K562 (cell line): ENCODE results near the gene KIF24. TPM values are rescaled to one million over a fixed set of nuclear protein-coding genes. Genes with fewer than 3 reads are reported as not detected.
A peak's percentile ranks its signal among the peaks of the same experiment; 100 is the strongest.

ENCODE experiments used
- ARHGAP35 ChIP-seq: fragments of 450-650 bp; IDR thresholded peaks from 2 replicates; pipeline ENCODE4 v1.6.1; 2018; ENCODE audit not compliant: partially characterized antibody
- CHD4 ChIP-seq: fragments of 200-600 bp; sonication (generic); IDR thresholded peaks from 3 replicates; pipeline ENCODE4 v1.6.1; 2012; ENCODE audit warnings: low read depth, mild to moderate bottlenecking, mixed read lengths, low read length, inconsistent platforms; ENCODE audit not compliant: insufficient read depth, insufficient replicate concordance, poor library complexity, severe bottlenecking
- FOXM1 ChIP-seq, 2 experiments: fragments of 450-650 bp in 1 of 2; sonication (generic) in 1 of 2; formaldehyde crosslinking in 1 of 2; IDR thresholded peaks; 2 replicates each; pipeline versions ENCODE4 v1.6.1 to v1.9.0; 2017 to 2022; ENCODE audit warnings: low read depth in 2 of 2, mild to moderate bottlenecking in 2 of 2, missing genetic modification reagents in 1 of 2, moderate library complexity in 1 of 2
- KDM2B ChIP-seq: fragments of 250-450 bp; sonication (Bioruptor Pico); IDR thresholded peaks from 2 replicates; pipeline ENCODE4 v1.8.0; 2021; ENCODE audit warnings: mild to moderate bottlenecking, moderate library complexity
- KLF1 ChIP-seq: fragments of 450-650 bp; IDR thresholded peaks from 2 replicates; pipeline ENCODE4 v1.6.1; 2016; ENCODE audit warnings: missing genetic modification characterization, missing compliant biosample characterization
- L3MBTL2 ChIP-seq: fragments of 450-650 bp; IDR thresholded peaks from 2 replicates; pipeline ENCODE4 v1.6.1; 2016; ENCODE audit warnings: mild to moderate bottlenecking, moderate library complexity
- NFATC3 ChIP-seq: fragments of 450-650 bp; IDR thresholded peaks from 2 replicates; pipeline ENCODE4 v1.6.1; 2017; ENCODE audit warnings: mild to moderate bottlenecking
- NR4A1 ChIP-seq, 2 experiments: fragments of 250-450 bp in 1 of 2; fragments of 450-650 bp in 1 of 2; sonication (Bioruptor Pico) in 1 of 2; IDR thresholded peaks; 2 replicates each; pipeline versions ENCODE4 v1.4.0 to v1.6.1; 2016 to 2020; ENCODE audit warnings: mild to moderate bottlenecking in 2 of 2, missing compliant biosample characterization in 1 of 2, missing genetic modification characterization in 1 of 2, moderate library complexity in 1 of 2
- PML ChIP-seq: IDR thresholded peaks from 2 replicates; pipeline ENCODE4 v1.6.1; 2012; ENCODE audit warnings: low read length, inconsistent platforms
- SRSF1 ChIP-seq: fragments of 200-400 bp; formaldehyde crosslinking; IDR thresholded peaks from 2 replicates; pipeline ENCODE4 v1.6.1; 2017; ENCODE audit warnings: mild to moderate bottlenecking, low read depth, low read length, moderate library complexity
- SRSF3 ChIP-seq: fragments of 200-400 bp; formaldehyde crosslinking; IDR thresholded peaks from 2 replicates; pipeline ENCODE4 v1.6.1; 2016; ENCODE audit warnings: mild to moderate bottlenecking, low read length, moderate library complexity; ENCODE audit not compliant: insufficient read depth
- TBL1XR1 ChIP-seq, 2 experiments: IDR thresholded peaks; 2 replicates each; pipeline ENCODE4 v1.6.1; 2012; ENCODE audit warnings: improper control_type of control experiment in 2 of 2, low read length in 2 of 2, mild to moderate bottlenecking in 1 of 2
- YY1 ChIP-seq, 3 experiments: IDR thresholded peaks; 2 replicates each; pipeline ENCODE4 v1.6.1; 2011; ENCODE audit warnings: low read length in 2 of 3, mild to moderate bottlenecking in 2 of 3, moderate library complexity in 2 of 3, borderline replicate concordance in 1 of 3, control low read depth in 1 of 3, low read depth in 1 of 3; ENCODE audit not compliant: insufficient read depth in 3 of 3, insufficient replicate concordance in 2 of 3, control insufficient read depth in 1 of 3, insufficient read length in 1 of 3; ENCODE audit errors: extremely low read depth in 1 of 3
- ZC3H11A ChIP-seq: IDR thresholded peaks from 2 replicates; pipeline ENCODE4 v1.6.1; 2012; ENCODE audit warnings: low read depth, low read length, improper control_type of control experiment
- ZKSCAN1 ChIP-seq: fragments of 150-350 bp; IDR thresholded peaks from 2 replicates; pipeline ENCODE4 v1.6.1; 2016; ENCODE audit warnings: low read depth, low read length
- polyA plus RNA-seq, 8 experiments: library from polyadenylated mRNA; depleted of rRNA in 4 of 8; stranded (reverse) in 5 of 8; unstranded in 3 of 8; fragments of >200 nt; fragmentation: Nextera tagmentation in 2 of 8; fragmentation: Illumina TruSeq in 1 of 8; extraction: Ambion mirVana in 2 of 8; extraction: Trizol in 1 of 8; gene quantifications; 2 replicates each; pipeline versions ENCODE4 v1.2.1 to v1.2.3, GENCODE V29; 2011 to 2014; ENCODE audit warnings: inconsistent platforms in 1 of 8, missing spikeins in 1 of 8
- total RNA-seq, 7 experiments: library from RNA; depleted of rRNA in 6 of 7; stranded (reverse); fragments of >200 nt in 6 of 7; fragmentation: Illumina TruSeq in 2 of 7; extraction: Trizol in 2 of 7; gene quantifications; 2 replicates each; pipeline versions ENCODE4 v1.2.1 to v1.2.3, GENCODE V29; 2011 to 2021; ENCODE audit warnings: low replicate concordance in 1 of 7
- TF ChIP-seq, protein P1 (sequence below): fragments of 250-450 bp; sonication (Bioruptor Pico); IDR thresholded peaks from 2 replicates; pipeline ENCODE4 v1.8.0; 2022; ENCODE audit warnings: moderate library complexity, mild to moderate bottlenecking, inconsistent platforms
- TF ChIP-seq, protein P2 (sequence below): conservative IDR thresholded peaks from 2 replicates; pipeline ENCODE4 v1.6.1; 2011; ENCODE audit warnings: low read depth, mild to moderate bottlenecking, low read length; ENCODE audit not compliant: control insufficient read depth
- TF ChIP-seq, protein P3 (sequence below): fragments of 450-650 bp; formaldehyde crosslinking; IDR thresholded peaks from 2 replicates; pipeline ENCODE4 v1.4.0; 2020; ENCODE audit warnings: mild to moderate bottlenecking, moderate library complexity
- TF ChIP-seq, protein P4 (sequence below): fragments of 450-650 bp; IDR thresholded peaks from 2 replicates; pipeline ENCODE4 v1.6.1; 2016; ENCODE audit warnings: antibody characterized with exemption

Gene KIF24
- total and polyA plus RNA-seq, 9 of the 15 experiments (the other 6 are each of a cell fraction or from before 2014, with no cell fraction given) = 0.63 to 5.8 (median 4.4) TPM

DNA sequence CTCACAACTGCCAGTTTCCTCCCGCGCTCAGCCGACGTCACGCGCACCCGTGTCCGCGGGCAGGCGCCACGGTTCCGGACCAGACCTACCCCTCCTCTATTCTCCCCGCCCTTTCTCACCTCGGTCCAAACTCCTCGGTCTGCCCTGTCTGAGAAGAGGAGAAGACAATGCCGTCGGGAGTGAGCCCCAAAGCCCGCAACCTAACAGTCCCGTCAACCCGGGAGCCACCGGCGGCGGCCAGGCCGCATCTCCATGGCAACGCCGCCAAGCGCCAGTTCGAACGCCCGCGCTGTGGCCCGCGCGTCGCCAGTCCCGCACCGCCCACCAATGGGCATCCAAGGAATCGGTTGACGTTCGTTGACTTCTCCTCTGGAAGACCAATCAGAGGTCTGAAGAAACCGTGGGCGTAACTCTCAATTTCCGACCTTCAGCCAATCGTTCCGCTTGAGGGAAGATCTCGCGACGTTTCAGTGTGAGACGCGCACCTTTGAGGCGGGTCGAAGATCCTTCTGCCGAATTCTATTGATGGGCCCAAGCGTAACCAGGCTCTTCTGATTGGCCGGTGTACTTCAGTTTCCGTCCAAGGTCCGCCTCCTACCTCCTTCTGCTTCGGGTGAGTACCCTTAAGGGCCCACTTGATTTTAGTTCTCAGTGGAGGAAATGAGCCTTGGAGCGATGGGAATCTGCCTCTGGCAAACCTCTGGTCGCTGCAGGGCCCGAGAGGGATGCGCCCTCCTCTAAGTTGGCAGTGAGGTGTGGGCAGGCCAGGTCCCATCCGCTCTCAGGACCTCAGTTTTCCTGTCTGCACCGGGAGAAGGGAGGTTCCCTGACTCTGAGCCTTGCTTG, at the start of gene KIF24, which contains the start of gene NUDT2 (continued):
- TF ChIP-seq, protein P1, sequence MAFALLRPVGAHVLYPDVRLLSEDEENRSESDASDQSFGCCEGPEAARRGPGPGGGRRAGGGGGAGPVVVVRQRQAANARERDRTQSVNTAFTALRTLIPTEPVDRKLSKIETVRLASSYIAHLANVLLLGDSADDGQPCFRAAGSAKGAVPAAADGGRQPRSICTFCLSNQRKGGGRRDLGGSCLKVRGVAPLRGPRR (CRISPR knock-in tag) = no peak
- TF ChIP-seq TBL1XR1 (IDR thresholded peaks at IDR 0.05; ENCODE audit: low read length in 2 of 2) (no peak), ZC3H11A (no peak), L3MBTL2 (peak; percentile 76), FOXM1 (IDR thresholded peaks at IDR 0.05; ENCODE audit: low read depth) (peak; percentile 25; the same call in 1 of the 2 replicates), FOXM1 (CRISPR knock-in tag; IDR thresholded peaks at IDR 0.05; ENCODE audit: low read depth) (0 out of 2 replicates have a peak, but pooled peaks have one; percentile 59), NR4A1 (CRISPR knock-in tag; IDR thresholded peaks at IDR 0.05) (no peak), NR4A1 (tag; IDR thresholded peaks at IDR 0.05) (no peak), SRSF1 (no peak), PML (0 out of 2 replicates have a peak, but pooled peaks have one; percentile 48), ARHGAP35 (peak; percentile 67), NFATC3 (no peak), SRSF3 (no peak), ZKSCAN1 (no peak), KLF1 (0 out of 2 replicates have a peak, but pooled peaks have one; percentile 24), CHD4 (no peak), YY1 (IDR thresholded peaks at IDR 0.05; ENCODE audit: borderline replicate concordance in 1 of 3, control insufficient read depth in 1 of 3, extremely low read depth in 1 of 3, insufficient read depth in 3 of 3, insufficient read length in 1 of 3, insufficient replicate concordance in 2 of 3, low read depth in 1 of 3, low read length in 2 of 3) (peak in 2 of 3 experiments; percentile 12 to 64), KDM2B (CRISPR knock-in tag) (no peak)
- TF ChIP-seq, protein P2, sequence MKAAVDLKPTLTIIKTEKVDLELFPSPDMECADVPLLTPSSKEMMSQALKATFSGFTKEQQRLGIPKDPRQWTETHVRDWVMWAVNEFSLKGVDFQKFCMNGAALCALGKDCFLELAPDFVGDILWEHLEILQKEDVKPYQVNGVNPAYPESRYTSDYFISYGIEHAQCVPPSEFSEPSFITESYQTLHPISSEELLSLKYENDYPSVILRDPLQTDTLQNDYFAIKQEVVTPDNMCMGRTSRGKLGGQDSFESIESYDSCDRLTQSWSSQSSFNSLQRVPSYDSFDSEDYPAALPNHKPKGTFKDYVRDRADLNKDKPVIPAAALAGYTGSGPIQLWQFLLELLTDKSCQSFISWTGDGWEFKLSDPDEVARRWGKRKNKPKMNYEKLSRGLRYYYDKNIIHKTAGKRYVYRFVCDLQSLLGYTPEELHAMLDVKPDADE = peak; percentile 49; the same call in 1 of the 2 replicates
- TF ChIP-seq, protein P3, sequence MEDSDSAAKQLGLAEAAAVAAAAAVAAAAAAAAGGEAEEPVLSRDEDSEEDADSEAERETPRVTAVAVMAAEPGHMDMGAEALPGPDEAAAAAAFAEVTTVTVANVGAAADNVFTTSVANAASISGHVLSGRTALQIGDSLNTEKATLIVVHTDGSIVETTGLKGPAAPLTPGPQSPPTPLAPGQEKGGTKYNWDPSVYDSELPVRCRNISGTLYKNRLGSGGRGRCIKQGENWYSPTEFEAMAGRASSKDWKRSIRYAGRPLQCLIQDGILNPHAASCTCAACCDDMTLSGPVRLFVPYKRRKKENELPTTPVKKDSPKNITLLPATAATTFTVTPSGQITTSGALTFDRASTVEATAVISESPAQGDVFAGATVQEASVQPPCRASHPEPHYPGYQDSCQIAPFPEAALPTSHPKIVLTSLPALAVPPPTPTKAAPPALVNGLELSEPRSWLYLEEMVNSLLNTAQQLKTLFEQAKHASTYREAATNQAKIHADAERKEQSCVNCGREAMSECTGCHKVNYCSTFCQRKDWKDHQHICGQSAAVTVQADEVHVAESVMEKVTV (CRISPR knock-in tag) = no peak
- TF ChIP-seq, protein P4, sequence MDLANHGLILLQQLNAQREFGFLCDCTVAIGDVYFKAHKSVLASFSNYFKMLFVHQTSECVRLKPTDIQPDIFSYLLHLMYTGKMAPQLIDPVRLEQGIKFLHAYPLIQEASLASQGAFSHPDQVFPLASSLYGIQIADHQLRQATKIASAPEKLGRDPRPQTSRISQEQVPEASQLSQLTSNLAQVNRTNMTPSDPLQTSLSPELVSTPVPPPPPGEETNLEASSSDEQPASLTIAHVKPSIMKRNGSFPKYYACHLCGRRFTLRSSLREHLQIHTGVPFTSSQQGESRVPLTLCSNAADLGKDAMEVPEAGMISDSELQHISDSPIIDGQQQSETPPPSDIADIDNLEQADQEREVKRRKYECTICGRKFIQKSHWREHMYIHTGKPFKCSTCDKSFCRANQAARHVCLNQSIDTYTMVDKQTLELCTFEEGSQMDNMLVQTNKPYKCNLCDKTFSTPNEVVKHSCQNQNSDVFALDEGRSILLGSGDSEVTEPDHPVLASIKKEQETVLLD = peak; percentile 56; the same call in 1 of the 2 replicates
